ENCODE measurements around the gene DMRTA2.

The DMRTA2 gene

GRCh38 chr1:50371749-50372148, 51.5 kb downstream of the DMRTA2 start:
- DNase-seq: no peak

GRCh38 chr1:50369830-50370229, 53.4 kb downstream of the DMRTA2 start:
- no peak for DNase-seq

- DNase-seq: no peak
Measured at GRCh38 chr1:50369008-50369634, 54.1 kb downstream of the DMRTA2 start.

GRCh38 chr1:50368179-50369007, 54.9 kb downstream of the DMRTA2 start:
- peak; percentile 13 for DNase-seq

Measured in stimulated activated CD4-positive, alpha-beta T cell treated with anti-CD3 and anti-CD28 coated beads, Interleukin-4, amount 100 ng/mL, for 1 hour (primary cell).